K562 (cell line): Measurements from ENCODE around the gene CLK4. TPM values are rescaled to one million over a fixed set of nuclear protein-coding genes. Genes with fewer than 3 reads are reported as not detected.
A peak's percentile ranks its signal among the peaks of the same experiment; 100 is the strongest.

Experiments used
- ATAC-seq: fragments of 200-7000 bp; cut with Tn5 transposase; 3 replicates; pipeline ENCODE4 v1.9.1; 2020; ENCODE audit warnings: moderate library complexity
- BruUV-seq: library from RNA; stranded (reverse); fragments of 400-500 nt; replicated peaks from 2 replicates; lab custom pipeline; 2021; lab: Mats Ljungman, UMichigan
- CTCF ChIA-PET: fragments of 300-600 bp; formaldehyde crosslinking; extraction: SDS; loops from one replicate; lab custom pipeline; 2021; ENCODE audit warnings: low intra/inter-chr PET ratio; lab: Yijun Ruan, JAX
- POLR2A ChIA-PET: fragments of 300-600, 350-650 bp; sonication (Branson Sonifier 250); formaldehyde crosslinking; extraction: SDS; loops from one replicate; lab custom pipeline; 2021; ENCODE audit warnings: antibody characterized with exemption, inconsistent platforms; lab: Yijun Ruan, JAX
- DNase-seq, 4 experiments: peaks; one replicate each; pipeline versions ENCODE4 v3.0.0 to v3.0.0-alpha.2; 2011 to 2018; ENCODE audit warnings: low spot score in 3 of 4, mixed read lengths in 3 of 4; ENCODE audit errors: extremely low read depth in 1 of 4
- FAIRE-seq: peaks from 2 replicates; lab custom pipeline; 2011; peaks lifted over from hg19 to GRCh38; lab: Jason Lieb, UNC
- H2AFZ ChIP-seq: 2 replicates; pipeline ENCODE4 v1.6.0; 2011; ENCODE audit warnings: low read depth, low read length, control low read depth, inconsistent platforms
- H3K27ac ChIP-seq: fragments of 200-600 bp; 3 replicates; pipeline ENCODE4 v1.8.0; 2011; ENCODE audit warnings: low read depth, mild to moderate bottlenecking, control low read depth, inconsistent platforms, low read length, moderate library complexity, mixed read lengths; ENCODE audit errors: extremely low read depth
- H3K27me3 ChIP-seq, 2 experiments: fragments of 300-600 bp in 1 of 2; 2 replicates in 1 of 2; 3 replicates in 1 of 2; pipeline versions ENCODE4 v1.6.0 to v1.8.0; 2011; ENCODE audit warnings: inconsistent platforms in 2 of 2, low read length in 2 of 2, mild to moderate bottlenecking in 1 of 2, mixed read lengths in 1 of 2, moderate library complexity in 1 of 2; ENCODE audit not compliant: control insufficient read depth in 2 of 2, insufficient read depth in 2 of 2
- H3K36me3 ChIP-seq: fragments of 300-600 bp; 3 replicates; pipeline ENCODE4 v1.8.0; 2011; ENCODE audit warnings: mild to moderate bottlenecking, low read length, inconsistent platforms; ENCODE audit not compliant: control insufficient read depth, insufficient read depth
- H3K4me1 ChIP-seq, 2 experiments: fragments of 200-600 bp in 1 of 2; replicated peaks in 1 of 2; 2 replicates in 1 of 2; 3 replicates in 1 of 2; pipeline versions ENCODE4 v1.5.1 to v1.8.0; 2011; ENCODE audit warnings: inconsistent platforms in 2 of 2, low read length in 2 of 2, mild to moderate bottlenecking in 1 of 2, mixed read lengths in 1 of 2, moderate library complexity in 1 of 2; ENCODE audit not compliant: control insufficient read depth in 2 of 2, insufficient read depth in 2 of 2
- H3K4me2 ChIP-seq: 2 replicates; pipeline ENCODE4 v1.6.1; 2011; ENCODE audit warnings: low read length, control low read depth, inconsistent platforms, mixed read lengths; ENCODE audit not compliant: insufficient read depth
- H3K4me3 ChIP-seq: fragments of 200-600 bp; sonication (generic), shearing (Covaris generic); 2 replicates; pipeline ENCODE4 v1.5.1; 2016; ENCODE audit warnings: control low read depth, inconsistent platforms
- H3K79me2 ChIP-seq: fragments of 200-600 bp; 3 replicates; pipeline ENCODE4 v1.8.0; 2011; ENCODE audit warnings: low read length, inconsistent platforms; ENCODE audit not compliant: control insufficient read depth, insufficient read depth
- H3K9ac ChIP-seq, 2 experiments: 2 replicates each; pipeline versions ENCODE4 v1.6.0 to v1.6.1; 2011; ENCODE audit warnings: low read depth in 2 of 2, low read length in 2 of 2, control low read depth in 1 of 2, inconsistent platforms in 1 of 2, mild to moderate bottlenecking in 1 of 2, mixed read lengths in 1 of 2; ENCODE audit not compliant: insufficient read depth in 1 of 2
- H3K9me1 ChIP-seq: one replicate; pipeline ENCODE4 v1.6.0; 2011; ENCODE audit warnings: inconsistent platforms, mild to moderate bottlenecking, low read length, moderate library complexity; ENCODE audit not compliant: control insufficient read depth, insufficient read depth
- H3K9me3 ChIP-seq: replicated peaks from 2 replicates; pipeline ENCODE4 v1.5.1; 2011; ENCODE audit warnings: low read depth, low read length, inconsistent platforms; ENCODE audit not compliant: control insufficient read depth, insufficient read depth
- H4K20me1 ChIP-seq: replicated peaks from 2 replicates; pipeline ENCODE4 v1.6.1; 2011; ENCODE audit warnings: low read length, inconsistent platforms, mixed read lengths; ENCODE audit not compliant: control insufficient read depth, insufficient read depth
- HSF4 ChIP-seq: fragments of 250-450 bp; sonication (Bioruptor Pico); IDR thresholded peaks from 2 replicates; pipeline ENCODE4 v2.1.2; 2022; ENCODE audit warnings: mild to moderate bottlenecking, moderate library complexity, borderline replicate concordance
- KAT8 ChIP-seq: fragments of 450-650 bp; IDR thresholded peaks from 2 replicates; pipeline ENCODE4 v1.6.1; 2016; ENCODE audit warnings: low read depth, mild to moderate bottlenecking
- LCOR ChIP-seq: sonication (generic); formaldehyde crosslinking; IDR thresholded peaks from 2 replicates; pipeline ENCODE4 v1.8.0; 2022; ENCODE audit warnings: mild to moderate bottlenecking, missing genetic modification reagents
- SAP30 ChIP-seq: fragments of 200-600 bp; sonication (generic); IDR thresholded peaks from 2 replicates; pipeline ENCODE4 v1.6.1; 2012; ENCODE audit warnings: borderline replicate concordance, low read depth, mild to moderate bottlenecking, moderate library complexity, low read length, control low read depth, inconsistent platforms; ENCODE audit not compliant: insufficient read depth, poor library complexity, severe bottlenecking
- SMARCA4 ChIP-seq: fragments of 450-650 bp; IDR thresholded peaks from 2 replicates; pipeline ENCODE4 v1.6.1; 2016
- ZNF212 ChIP-seq: fragments of 450-650 bp; formaldehyde crosslinking; IDR thresholded peaks from 2 replicates; pipeline ENCODE4 v1.4.0; 2020; ENCODE audit warnings: mild to moderate bottlenecking
- WGBS: fragments of 100-300 bp; shearing (Covaris generic); methylation state at CpG from one replicate; pipeline ENCODE4 v1.1.6; 2016; ENCODE audit warnings: low coverage, mixed read lengths; ENCODE audit not compliant: insufficient coverage; ENCODE audit errors: missing lambda C conversion rate; 5-methylcytosine and 5-hydroxymethylcytosine counted together
- in situ Hi-C: fragments of 300-500 bp; cut with MboI; formaldehyde crosslinking; loops from 4 replicates; pipeline ENCODE4 v1.15.0; 2018; ENCODE audit warnings: inconsistent platforms, mixed read lengths
- intact Hi-C: fragments of 100-400 bp; cut with micrococcal nuclease; formaldehyde crosslinking; loops from 2 replicates; pipeline ENCODE4 v1.14.2; 2022
- polyA plus RNA-seq, 8 experiments: library from polyadenylated mRNA; depleted of rRNA in 4 of 8; stranded (reverse) in 5 of 8; unstranded in 3 of 8; fragments of >200 nt; fragmentation: Nextera tagmentation in 2 of 8; fragmentation: Illumina TruSeq in 1 of 8; extraction: Ambion mirVana in 2 of 8; extraction: Trizol in 1 of 8; gene quantifications; 2 replicates each; pipeline versions ENCODE4 v1.2.1 to v1.2.3, GENCODE V29; 2011 to 2014; ENCODE audit warnings: inconsistent platforms in 1 of 8, missing spikeins in 1 of 8
- total RNA-seq, 7 experiments: library from RNA; depleted of rRNA in 6 of 7; stranded (reverse); fragments of >200 nt in 6 of 7; fragmentation: Illumina TruSeq in 2 of 7; extraction: Trizol in 2 of 7; gene quantifications; 2 replicates each; pipeline versions ENCODE4 v1.2.1 to v1.2.3, GENCODE V29; 2011 to 2021; ENCODE audit warnings: low replicate concordance in 1 of 7
- TF ChIP-seq, protein P1 (sequence below): fragments of 450-650 bp; IDR thresholded peaks from 2 replicates; pipeline ENCODE4 v1.6.1; 2017; ENCODE audit warnings: antibody characterized with exemption, mild to moderate bottlenecking
- TF ChIP-seq, protein P2 (sequence below): fragments of 450-650 bp; formaldehyde crosslinking; IDR thresholded peaks from 2 replicates; pipeline ENCODE4 v1.4.0; 2022; ENCODE audit warnings: missing genetic modification characterization
- TF ChIP-seq, protein P3 (sequence below): fragments of 450-650 bp; IDR thresholded peaks from 2 replicates; pipeline ENCODE4 v1.6.1; 2014; ENCODE audit warnings: low read depth, mild to moderate bottlenecking, moderate library complexity, borderline replicate concordance
- TF ChIP-seq, protein P4 (sequence below): sonication (generic); formaldehyde crosslinking; IDR thresholded peaks from 2 replicates; pipeline ENCODE4 v1.8.0; 2022; ENCODE audit warnings: mild to moderate bottlenecking, missing genetic modification reagents

CLK4 gene
- total and polyA plus RNA-seq, 9 of the 15 experiments (the other 6 are each of a cell fraction or from before 2014, with no cell fraction given) = 10.5 to 23.1 (median 13.9) TPM

DNA sequence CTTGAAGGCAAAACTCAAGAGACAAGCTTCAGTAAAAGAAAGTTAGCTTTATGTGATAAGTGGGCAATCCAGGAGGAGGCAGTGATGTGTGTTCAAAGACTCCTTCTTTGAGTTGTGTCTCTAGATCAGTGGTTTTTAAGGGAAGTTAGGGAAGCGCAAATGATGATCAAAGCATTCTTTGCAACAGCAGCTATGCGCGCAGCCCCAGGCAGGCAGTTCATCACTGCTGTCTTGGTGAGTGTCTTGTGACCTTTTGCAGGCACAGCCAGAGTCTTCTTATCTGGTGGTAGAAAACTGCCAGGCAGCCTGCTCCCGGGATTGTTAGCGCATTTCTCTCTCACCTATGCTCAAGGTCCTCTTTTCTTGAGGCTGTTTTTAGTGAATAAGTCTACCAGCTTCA, 40.3 kb upstream of the CLK4 start:
- no peak for FAIRE-seq

More for the DNA sequence above, 40.3 kb upstream of the CLK4 start:
- Histone ChIP-seq H3K9me1 (no peaks in the 10 kb centered on the region), H3K27ac (no peak overlapping the region), H2AFZ (no peak overlapping the region), H4K20me1 (no peaks in the 10 kb centered on the region)
- TF ChIP-seq SMARCA4 (no peak), SAP30 (no peak), KAT8 (no peak), ZNF212 (no peak), LCOR (no peak), HSF4 (CRISPR knock-in tag) (no peak)
- TF ChIP-seq, protein P1, sequence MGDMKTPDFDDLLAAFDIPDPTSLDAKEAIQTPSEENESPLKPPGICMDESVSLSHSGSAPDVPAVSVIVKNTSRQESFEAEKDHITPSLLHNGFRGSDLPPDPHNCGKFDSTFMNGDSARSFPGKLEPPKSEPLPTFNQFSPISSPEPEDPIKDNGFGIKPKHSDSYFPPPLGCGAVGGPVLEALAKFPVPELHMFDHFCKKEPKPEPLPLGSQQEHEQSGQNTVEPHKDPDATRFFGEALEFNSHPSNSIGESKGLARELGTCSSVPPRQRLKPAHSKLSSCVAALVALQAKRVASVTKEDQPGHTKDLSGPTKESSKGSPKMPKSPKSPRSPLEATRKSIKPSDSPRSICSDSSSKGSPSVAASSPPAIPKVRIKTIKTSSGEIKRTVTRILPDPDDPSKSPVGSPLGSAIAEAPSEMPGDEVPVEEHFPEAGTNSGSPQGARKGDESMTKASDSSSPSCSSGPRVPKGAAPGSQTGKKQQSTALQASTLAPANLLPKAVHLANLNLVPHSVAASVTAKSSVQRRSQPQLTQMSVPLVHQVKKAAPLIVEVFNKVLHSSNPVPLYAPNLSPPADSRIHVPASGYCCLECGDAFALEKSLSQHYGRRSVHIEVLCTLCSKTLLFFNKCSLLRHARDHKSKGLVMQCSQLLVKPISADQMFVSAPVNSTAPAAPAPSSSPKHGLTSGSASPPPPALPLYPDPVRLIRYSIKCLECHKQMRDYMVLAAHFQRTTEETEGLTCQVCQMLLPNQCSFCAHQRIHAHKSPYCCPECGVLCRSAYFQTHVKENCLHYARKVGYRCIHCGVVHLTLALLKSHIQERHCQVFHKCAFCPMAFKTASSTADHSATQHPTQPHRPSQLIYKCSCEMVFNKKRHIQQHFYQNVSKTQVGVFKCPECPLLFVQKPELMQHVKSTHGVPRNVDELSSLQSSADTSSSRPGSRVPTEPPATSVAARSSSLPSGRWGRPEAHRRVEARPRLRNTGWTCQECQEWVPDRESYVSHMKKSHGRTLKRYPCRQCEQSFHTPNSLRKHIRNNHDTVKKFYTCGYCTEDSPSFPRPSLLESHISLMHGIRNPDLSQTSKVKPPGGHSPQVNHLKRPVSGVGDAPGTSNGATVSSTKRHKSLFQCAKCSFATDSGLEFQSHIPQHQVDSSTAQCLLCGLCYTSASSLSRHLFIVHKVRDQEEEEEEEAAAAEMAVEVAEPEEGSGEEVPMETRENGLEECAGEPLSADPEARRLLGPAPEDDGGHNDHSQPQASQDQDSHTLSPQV = no peak
- TF ChIP-seq, protein P2, sequence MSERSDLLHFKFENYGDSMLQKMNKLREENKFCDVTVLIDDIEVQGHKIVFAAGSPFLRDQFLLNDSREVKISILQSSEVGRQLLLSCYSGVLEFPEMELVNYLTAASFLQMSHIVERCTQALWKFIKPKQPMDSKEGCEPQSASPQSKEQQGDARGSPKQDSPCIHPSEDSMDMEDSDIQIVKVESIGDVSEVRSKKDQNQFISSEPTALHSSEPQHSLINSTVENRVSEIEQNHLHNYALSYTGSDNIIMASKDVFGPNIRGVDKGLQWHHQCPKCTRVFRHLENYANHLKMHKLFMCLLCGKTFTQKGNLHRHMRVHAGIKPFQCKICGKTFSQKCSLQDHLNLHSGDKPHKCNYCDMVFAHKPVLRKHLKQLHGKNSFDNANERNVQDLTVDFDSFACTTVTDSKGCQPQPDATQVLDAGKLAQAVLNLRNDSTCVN (CRISPR knock-in tag) = no peak
- TF ChIP-seq, protein P3, sequence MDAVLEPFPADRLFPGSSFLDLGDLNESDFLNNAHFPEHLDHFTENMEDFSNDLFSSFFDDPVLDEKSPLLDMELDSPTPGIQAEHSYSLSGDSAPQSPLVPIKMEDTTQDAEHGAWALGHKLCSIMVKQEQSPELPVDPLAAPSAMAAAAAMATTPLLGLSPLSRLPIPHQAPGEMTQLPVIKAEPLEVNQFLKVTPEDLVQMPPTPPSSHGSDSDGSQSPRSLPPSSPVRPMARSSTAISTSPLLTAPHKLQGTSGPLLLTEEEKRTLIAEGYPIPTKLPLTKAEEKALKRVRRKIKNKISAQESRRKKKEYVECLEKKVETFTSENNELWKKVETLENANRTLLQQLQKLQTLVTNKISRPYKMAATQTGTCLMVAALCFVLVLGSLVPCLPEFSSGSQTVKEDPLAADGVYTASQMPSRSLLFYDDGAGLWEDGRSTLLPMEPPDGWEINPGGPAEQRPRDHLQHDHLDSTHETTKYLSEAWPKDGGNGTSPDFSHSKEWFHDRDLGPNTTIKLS = no peak
- TF ChIP-seq, protein P4, sequence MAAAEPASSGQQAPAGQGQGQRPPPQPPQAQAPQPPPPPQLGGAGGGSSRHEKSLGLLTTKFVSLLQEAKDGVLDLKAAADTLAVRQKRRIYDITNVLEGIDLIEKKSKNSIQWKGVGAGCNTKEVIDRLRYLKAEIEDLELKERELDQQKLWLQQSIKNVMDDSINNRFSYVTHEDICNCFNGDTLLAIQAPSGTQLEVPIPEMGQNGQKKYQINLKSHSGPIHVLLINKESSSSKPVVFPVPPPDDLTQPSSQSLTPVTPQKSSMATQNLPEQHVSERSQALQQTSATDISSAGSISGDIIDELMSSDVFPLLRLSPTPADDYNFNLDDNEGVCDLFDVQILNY = no peak
- TF ChIP-seq, all 486 proteins: peak for 0
- ATAC-seq (no peak), DNase-seq (peak in 1 of 4 experiments; percentile 7)
- no peaks in the 10 kb centered on the region for H3K36me3 ChIP-seq
- intact Hi-C loops (no loop called here), in situ Hi-C loops (no loop called here)
- H3K4me1 ChIP-seq = peaks cover 4 to 5% of the 10 kb centered on the region in 2 experiments; a peak in 3 of 5 replicates
- WGBS = 0% methylated on average over 5 of the region's 5 CpGs
- no peak overlapping the region for H3K4me3 ChIP-seq
- ChIA-PET POLR2A (no interaction called here), CTCF (no interaction called here)
- H3K9me3 ChIP-seq = no peaks in the 10 kb centered on the region; the same call in 1 of the 2 replicates
- no peak overlapping the region for H3K9ac ChIP-seq
- H3K79me2 ChIP-seq = no peaks in the 10 kb centered on the region
- BruUV-seq = no TSS peak
- H3K4me2 ChIP-seq = no peak overlapping the region
- H3K27me3 ChIP-seq = peaks cover 19 to 67% of the 10 kb centered on the region in 2 experiments
